HG02981 (cell line): Measurements from ENCODE around the gene BTN2A1.

Experiments used
- ATAC-seq: cut with Tn5 transposase; IDR thresholded peaks from one replicate; pipeline ENCODE4 v1.9.1; 2021; ENCODE audit warnings: mild to moderate bottlenecking, moderate library complexity; ENCODE audit not compliant: unreplicated experiment

The BTN2A1 gene

DNA sequence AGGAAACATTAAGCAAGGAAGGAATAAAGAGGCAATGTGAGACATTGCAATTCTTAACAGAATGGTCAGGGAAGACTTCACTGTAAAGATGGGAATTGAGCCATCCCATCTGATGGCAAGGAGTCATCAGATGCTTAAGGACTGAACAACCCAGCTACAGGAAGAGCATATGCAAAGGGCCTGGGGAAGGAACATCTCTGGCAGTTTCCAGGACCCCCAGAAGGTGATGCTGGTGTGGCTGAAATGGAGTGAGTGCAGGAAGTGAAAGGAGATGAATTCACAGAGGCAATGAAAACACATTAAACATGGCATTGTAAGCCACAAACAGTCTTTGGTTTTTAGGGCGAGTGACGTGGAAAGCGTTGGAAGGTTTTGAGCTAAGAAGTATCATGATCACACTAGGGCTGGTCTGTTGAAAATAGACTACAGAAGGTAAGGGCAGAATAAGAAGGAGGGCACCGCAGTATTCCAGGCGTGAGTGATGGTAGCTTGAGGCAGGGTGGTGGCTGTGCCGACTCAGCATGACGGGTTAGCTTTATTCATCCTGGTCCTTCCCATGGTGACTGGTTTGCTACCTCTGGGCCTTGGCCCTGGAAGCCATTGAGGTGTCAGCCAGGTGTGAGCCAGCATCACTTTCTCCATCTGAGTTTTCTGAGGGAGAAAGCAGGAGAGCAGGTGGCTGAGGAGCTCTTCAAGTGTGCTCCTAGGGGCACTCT lies 6.8 kb downstream of the BTN2A1 start:
- ATAC-seq = no peak

DNA sequence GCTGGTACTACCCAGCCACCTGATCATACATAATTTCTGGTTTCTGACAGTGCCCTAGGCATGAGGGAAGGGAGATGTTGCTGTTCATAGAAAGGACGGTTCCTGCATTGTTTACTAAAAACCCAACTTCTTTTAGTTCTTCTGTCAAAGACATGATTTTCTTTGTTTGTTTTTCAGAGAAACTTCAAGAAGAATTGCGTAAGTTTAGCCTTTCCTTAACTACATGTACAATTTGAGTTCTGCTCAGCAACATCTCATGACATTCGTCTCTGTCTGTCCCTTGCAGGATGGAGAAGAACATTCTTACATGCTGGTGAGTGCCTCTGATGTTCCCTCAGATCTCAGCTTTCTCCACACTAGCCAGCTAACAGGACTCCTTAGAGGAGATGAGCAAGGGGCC lies 8.0 kb downstream of the BTN2A1 start:
- ATAC-seq = no peak

GRCh38 chr6:26468829-26469228 lies 11.1 kb downstream of the BTN2A1 start:
- ATAC-seq = no peak

- ATAC-seq = no peak
Observed at GRCh38 chr6:26470643-26471042, 12.9 kb downstream of the BTN2A1 start.

DNA sequence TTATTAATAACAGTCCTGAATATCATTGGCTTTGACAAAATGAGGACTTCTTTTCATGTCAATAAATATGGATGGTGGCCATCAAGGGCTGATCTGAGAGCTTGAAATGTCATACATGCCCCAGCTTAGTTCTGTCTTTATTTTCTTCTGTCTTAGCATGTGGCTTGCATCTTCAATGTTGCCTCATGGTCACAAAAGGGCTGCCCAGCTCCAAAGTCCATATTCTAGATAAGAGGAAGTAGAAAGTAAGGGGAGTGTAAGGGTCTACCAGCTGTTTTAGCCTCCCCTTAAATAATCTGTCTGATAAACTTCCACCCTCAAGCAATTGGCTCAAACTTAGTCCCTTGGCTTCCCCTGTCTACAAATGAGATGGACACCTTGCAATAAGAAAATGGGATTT lies 14.2 kb downstream of the BTN2A1 start:
- no peak for ATAC-seq

GRCh38 chr6:26472549-26473290 lies 15.0 kb downstream of the BTN2A1 start:
- ATAC-seq = no peak

DNA sequence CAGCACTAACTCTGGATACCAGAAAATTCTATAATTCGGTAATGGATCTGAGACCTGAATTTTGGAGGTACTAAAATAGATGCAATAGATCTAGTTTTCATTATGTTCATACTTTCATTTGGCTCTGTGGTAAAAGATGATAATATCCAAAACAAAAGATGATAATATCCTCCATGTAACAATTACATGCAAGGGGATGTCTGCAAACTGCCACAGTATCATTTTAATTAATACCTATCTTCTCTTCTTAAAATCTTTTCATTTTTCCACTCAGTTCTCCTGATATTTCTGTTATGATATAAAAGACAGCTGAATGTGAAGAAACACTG lies 15.6 kb downstream of the BTN2A1 start:
- no peak for ATAC-seq

DNA sequence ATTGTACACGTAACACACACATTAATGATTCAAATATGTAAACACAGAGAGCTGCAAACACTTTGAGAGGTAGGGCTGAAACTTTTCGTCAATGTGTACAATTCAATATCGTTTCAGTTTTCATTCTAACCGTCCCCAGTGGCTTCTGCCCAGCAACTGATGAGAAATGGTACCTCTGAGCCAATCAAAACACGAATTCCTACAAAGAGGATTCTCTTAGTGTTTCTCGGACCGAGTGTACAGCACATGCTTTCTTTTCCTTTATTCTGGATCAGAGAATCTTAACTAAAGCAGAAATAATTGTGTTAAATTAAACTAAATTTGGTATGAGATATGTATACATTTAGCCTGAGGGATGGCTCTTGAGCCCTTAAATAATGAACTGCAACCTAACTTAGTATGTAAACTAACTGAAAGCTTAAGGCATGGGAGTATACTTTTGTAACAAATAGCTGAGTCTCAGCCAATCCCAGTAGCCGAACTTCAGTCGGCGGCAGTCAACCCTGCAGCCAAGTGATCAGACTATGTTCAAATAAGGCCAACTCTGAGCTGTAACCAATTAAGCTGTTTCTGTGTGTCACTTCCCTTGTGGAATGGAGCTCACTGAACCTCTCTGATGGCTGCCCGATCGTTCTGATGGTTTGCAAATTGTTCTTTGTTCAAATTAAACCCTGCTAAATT lies 16.1 kb downstream of the BTN2A1 start:
- ATAC-seq = peak; percentile 86

- ATAC-seq = no peak
Observed at GRCh38 chr6:26474439-26474881, 16.7 kb downstream of the BTN2A1 start.

DNA sequence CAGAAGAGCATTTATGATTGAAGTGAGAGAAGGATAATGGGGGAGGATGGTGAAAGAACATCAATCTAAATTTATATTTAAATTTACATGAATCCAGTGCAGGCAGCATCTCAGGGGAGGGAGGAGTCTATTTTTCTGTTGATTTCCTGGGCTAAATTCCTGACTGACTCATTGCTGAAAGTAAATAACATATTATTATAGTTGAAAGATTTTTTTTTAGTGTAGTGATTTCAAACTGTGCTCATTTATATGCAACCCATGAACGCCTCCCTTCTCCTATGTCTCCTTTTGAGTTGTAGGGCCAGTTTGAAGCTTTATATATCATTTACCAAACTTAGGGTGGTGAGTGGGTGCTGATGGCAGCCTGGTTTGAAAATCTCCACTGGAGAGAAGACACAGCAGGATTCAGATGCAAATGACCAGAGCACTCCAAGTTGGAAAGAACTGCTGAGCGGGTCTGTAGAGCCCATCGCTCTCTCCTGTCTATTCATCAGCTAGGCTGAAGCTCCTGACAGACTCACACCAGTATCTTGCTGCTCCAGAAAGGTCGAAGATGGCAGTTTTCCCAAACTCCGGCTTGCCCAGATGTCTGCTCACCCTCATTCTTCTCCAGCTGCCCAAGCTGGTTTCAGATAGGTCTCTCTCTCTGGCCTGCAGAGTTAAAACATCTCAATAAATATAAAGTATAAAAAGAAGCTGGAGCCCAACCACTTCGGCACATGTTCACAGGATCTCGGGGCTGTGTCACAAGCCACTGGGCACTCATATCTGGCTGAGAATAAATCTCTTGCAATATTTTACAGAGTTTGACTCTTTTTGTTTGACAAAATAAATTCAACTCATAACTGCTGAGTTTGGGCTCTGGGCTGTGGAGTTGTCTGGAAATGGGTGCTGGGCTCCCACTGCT lies 18.3 kb downstream of the BTN2A1 start:
- no peak for ATAC-seq

DNA sequence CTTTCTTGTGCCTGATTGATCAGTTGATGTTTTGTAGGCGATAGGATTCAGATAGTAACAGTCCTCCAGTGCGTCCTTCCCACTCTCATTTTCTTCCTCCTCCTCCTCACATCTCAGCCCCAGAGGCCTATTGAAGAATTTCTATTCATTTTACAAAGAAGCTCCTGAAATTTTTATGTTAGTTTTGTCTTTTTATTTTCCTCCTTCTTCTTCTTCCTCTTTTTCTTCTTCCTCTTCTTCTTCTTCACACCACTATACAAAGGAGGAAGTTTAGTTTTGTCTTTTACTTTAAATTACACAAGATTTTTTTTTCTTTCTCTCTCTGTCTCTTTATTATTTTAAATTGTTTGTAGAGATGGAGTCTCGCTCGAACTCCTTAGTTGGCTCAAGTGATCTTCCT lies 19.1 kb downstream of the BTN2A1 start:
- ATAC-seq = no peak

DNA sequence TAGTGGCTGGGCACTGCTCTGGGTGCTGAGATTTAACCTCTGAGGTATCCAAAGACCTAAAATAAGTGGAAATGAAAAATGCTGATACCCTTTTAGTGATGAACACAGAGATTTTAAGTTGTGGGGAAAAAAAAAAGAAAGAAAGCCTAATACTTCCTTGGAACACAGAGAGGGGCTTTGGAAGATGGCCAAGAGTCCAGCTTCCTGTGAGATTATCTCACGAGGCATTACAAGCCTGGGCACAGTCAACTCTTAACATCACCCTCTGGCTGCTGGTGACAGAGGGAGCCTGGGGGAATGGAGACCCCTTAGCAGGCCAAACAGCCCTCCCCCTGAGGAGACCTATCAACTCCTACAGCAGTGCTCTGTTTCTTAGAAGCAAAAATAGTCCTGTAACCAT lies 19.7 kb downstream of the BTN2A1 start:
- no peak for ATAC-seq

DNA sequence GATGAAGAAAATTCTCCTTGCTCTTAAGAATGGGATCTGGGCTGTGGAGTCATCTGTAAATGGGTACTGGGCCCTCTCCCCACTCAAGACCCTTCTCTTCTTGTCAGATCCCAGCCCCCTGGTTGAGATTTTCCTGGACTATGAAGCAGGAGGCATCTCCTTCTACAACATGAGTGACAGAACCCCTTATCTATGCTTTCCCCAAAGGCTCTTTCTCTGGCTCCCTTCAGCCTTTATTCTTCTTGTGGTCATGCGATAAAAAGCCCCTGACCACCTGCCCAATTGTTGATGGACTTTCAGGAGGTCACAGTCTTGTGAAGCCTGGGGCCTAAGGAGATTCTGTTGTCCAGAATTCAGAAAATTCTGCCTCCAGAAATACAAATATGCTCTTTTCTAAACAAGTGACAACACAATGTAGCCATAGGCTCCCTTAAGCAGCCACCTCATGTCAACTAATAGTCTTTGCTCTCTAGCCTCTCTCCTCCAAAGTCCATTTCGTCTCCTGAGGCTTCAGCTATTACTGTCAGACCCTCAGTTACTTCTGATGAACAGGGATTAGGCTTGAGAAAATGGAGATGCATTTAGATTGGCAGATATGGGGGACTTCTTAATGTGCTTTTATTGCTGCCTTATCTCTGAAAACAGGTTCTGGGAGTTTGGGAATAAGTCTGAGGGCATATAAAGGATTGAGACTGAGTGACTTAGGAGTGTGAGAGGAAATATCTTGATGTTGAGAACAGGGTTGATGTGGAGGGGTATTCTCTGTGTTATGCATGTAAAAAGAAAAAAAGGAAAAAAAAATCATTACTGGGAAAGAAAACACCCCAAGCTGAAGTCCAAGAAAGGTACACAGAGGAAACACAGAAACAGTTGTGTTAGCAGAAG lies 20.6 kb downstream of the BTN2A1 start:
- ATAC-seq = no peak

- no peak for ATAC-seq
Observed at GRCh38 chr6:26478985-26479278, 21.2 kb downstream of the BTN2A1 start.

DNA sequence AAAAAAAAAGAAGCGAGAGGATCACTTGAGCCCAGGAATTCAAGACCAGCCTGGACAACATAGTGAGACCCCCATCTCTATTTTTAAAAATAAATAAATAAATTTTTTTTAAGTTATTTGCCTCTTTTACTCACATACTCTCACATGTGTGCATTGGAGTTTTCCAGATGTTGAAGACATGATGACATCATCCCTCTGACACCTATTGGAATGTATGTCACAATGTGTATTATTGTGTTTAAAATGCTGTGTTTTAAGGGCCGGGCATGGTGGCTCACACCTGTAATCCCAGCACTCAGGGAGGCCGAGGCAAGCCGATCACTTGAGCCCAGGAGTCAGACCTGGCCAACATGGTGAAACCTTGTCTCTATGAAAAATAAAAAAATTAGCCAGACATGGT lies 24.6 kb downstream of the BTN2A1 start:
- no peak for ATAC-seq

- no peak for ATAC-seq
Observed at GRCh38 chr6:26483727-26484126, 26.0 kb downstream of the BTN2A1 start.

DNA sequence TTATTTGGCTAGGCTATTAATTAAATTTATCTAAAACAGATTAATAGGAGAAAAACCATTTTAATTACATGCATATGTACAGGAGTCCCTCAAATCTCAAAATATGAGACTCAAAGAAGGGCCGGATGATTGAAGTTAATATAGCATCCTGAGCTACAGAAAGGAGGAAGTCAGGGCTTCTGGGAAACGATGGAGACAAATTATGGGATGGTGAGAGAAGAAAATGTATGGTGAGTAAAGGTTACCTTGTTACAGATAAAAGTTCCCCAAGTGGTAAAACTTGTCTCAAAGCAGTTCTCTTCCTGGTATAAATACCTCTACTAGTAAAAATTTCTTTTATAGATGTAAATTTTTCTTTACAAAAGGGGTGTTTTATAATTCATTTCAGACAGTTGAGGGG lies 26.4 kb downstream of the BTN2A1 start:
- no peak for ATAC-seq

DNA sequence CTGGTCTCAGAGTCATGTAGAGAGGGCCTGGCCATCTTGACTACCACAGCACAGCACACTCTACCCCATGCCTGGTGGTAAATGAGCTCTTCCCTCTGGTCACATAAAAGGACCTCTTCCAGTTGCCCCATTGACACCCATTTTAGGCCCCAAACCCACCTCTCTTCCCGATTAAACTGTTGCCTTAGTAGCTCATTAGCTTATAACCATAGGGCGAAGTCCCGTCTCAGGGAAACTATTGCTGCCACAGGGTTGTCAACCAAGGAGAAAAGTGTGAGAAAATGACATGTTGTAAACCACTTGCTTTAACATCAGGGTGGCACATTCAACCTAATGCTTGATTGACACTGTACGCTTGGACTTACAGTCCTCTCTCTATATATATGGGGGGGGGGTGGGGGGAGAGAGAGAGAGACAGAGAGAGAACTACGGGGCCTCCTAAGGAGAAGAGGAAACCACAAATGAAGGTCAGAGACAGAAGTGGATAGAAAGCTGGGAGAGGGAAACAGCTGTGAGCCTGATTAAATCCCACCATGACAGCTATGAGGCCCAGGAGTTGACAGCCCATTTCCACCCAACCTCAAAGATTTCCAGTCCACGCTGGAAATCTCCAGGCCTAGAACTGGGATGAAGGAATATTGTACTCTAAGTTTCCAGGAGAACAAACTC lies 27.5 kb downstream of the BTN2A1 start:
- ATAC-seq = no peak

GRCh38 chr6:26486358-26486757 lies 28.6 kb downstream of the BTN2A1 start:
- no peak for ATAC-seq

DNA sequence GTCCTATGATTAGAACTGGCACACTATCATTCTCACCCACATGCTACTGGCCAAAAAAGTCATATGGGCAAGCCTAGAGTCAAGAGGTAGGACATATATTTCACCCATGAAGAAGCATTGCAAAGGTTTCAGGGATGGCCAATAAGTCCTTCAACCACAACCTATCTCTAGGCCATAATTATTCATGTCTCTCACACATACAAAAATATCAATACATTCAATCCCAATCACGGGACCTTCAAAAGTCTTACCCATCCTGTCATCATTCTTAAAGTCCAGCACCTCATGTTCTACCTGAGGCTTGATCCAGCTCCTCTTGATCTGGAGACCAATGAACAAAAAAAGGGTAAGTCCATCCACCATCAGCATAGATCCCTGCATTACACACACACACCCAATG lies 29.7 kb downstream of the BTN2A1 start:
- ATAC-seq = no peak
